NT2/D1 (cell line): Measurements from ENCODE around the gene HAUS5.

Experiments used
- YY1 ChIP-seq: IDR thresholded peaks from 2 replicates; pipeline ENCODE4 v1.6.1; 2011; ENCODE audit not compliant: insufficient read length, insufficient read depth
- ZNF274 ChIP-seq: IDR thresholded peaks from 2 replicates; pipeline ENCODE4 v1.6.1; 2011; ENCODE audit warnings: mild to moderate bottlenecking, low read depth, low read length

- TF ChIP-seq ZNF274 (no peak), YY1 (no peak)
Measured at GRCh38 chr19:35670686-35671085, 58.2 kb downstream of the HAUS5 start.
